Left lobe of liver (tissue), 2 donors: ENCODE measurements around the gene HRH1. TPM values are rescaled to one million over a fixed set of nuclear protein-coding genes. Genes with fewer than 3 reads are reported as not detected.
"Not testable (repeated sequence)": the region's sequence is repeated elsewhere in the genome, so short reads cannot be mapped to it uniquely, and the experiment has no call there.

Experiments used
- ATAC-seq: fragments of 200-7000 bp; cut with Tn5 transposase; one replicate; pipeline ENCODE4 v1.9.1; 2020; ENCODE audit warnings: mild to moderate bottlenecking, moderate library complexity
- DNase-seq: peaks from one replicate; pipeline ENCODE4 v3.0.0-alpha.2; 2020; ENCODE audit warnings: low spot score
- total RNA-seq: library from RNA; stranded (reverse); gene quantifications from one replicate; pipeline ENCODE4 v1.2.1, GENCODE V29; 2021
- donor health status: DM: no; HTN: no; CAD: no; lungs with moderate emphysema.
- donor health status: DM: no; HTN: yes; CAD: no.

The HRH1 gene
- total RNA-seq, 1 donor from 2014 or later, result 0.50 TPM

DNA sequence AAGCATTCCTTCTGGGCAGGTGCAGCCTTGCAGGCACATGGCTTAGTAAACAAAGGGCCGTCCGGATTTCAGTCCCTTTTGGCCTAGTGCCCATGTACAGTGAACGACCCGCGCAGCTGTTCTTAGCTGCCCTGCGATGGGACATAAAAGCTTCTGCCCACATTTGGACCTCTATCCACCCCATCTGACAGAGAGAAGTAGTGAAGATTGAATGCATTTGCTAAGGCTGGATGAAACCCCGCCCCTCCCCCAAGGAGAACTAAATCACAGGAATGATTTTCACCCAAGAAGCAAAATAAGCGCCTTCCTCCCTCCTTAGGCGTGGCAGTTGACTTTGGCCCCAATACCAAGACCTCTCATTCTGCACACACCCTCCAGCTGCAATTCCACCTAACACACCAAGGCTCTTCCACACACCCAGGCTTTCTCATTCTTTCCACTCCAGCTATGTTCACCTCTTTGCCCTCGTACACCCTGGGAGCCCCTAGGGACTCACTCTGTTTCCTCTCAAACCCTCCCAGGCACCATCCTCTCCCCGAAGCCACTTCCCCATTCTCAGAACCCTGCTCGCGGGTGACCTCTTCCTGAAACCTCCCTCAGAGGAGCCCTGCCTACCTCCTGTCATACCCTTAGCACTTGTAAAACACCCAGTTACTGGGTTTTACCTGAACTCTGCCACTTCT, 14.1 kb upstream of the HRH1 start:
- no peak for DNase-seq
- ATAC-seq, result peak; percentile 58

GRCh38 chr3:11140713-11141104, 13.6 kb upstream of the HRH1 start:
- no peak for DNase-seq
- no peak for ATAC-seq

DNA sequence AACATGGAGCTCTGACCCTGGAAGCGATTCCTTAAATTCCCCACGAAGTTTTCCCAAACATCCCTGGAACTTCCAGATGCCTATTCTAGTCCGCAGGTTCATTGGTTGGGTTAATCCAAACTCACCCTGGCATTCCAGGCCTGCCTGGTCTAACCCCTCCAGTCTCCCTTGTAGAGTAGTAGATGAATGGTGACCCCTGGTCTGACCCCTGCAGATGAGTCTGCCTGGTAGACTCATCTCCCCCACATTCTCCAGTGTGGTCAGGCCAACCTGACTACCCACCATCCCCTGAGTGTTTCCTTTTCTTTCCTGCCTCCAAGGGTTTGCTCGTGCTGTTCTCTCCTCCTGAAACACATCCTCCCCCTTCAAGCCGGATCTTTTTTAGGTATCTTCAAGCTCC, 10.8 kb upstream of the HRH1 start:
- no peak for ATAC-seq
- no peak for DNase-seq

DNA sequence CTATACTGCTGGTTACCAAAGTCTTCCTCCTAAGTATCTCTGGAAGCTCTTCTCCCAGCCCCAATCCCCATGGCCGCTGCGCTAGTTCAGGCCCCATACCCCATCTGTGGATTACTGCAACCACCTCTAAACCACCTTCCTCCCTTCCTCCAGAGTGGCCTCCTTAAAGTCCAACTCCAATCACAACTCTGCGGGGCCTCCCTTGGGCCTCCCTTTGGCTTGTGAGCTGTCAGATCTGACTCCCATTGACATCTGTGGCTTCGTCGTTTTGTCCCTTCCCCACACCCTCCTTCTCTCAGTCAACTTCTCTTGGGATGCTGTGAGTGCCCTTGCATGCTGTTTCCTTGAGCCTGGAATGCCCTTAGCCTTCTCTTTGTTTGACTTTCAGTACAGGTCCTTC, 9.3 kb upstream of the HRH1 start:
- DNase-seq, result no peak
- ATAC-seq, result no peak

DNA sequence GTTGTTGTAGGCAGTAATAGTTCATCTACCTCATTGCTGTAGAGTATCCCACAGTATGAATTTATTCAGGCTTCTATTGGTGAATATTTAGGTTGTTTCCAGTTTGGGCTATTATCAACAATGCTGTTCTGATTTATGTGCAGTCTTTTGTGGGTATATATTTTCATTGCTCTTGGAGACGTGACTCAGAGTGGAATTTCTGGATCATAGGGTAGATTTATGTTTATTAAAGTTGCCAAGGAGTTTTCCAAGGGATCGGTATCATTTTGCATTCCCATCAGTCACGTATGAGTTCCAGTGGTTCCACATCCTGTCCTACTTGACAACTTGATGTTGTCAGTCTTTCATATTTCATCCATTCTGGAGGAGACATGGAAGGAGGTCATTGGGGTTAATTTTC, 8.4 kb upstream of the HRH1 start:
- DNase-seq (no peak), ATAC-seq (no peak)

- no peak for DNase-seq
These were observed 7.3 kb upstream of the HRH1 start for GRCh38 chr3:11146773-11147660.

DNA sequence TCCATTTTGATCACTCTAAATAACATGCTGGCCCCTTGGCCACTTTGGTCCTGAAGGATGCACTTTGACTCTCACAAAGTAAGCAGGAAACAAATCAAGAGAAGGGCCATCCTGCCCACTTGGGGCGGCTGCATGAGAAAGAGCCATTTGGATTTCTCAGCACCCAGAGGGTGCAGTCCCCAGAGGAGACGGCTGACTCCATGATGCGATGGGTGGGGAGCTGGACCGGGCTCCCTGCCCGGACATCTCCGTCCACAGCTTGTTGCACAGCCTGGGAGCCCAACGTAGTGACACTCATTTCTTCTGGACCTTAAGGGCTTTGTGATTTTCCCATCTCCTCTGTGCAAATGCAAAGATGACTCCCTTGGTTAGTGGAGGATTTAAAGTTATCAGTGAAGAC, 4.0 kb upstream of the HRH1 start:
- ATAC-seq (no peak), DNase-seq (no peak)

More at GRCh38 chr3:11146773-11147660, 7.3 kb upstream of the HRH1 start:
- ATAC-seq, result no peak

GRCh38 chr3:11152301-11152700, 2.0 kb upstream of the HRH1 start:
- ATAC-seq (no peak), DNase-seq (no peak)

DNA sequence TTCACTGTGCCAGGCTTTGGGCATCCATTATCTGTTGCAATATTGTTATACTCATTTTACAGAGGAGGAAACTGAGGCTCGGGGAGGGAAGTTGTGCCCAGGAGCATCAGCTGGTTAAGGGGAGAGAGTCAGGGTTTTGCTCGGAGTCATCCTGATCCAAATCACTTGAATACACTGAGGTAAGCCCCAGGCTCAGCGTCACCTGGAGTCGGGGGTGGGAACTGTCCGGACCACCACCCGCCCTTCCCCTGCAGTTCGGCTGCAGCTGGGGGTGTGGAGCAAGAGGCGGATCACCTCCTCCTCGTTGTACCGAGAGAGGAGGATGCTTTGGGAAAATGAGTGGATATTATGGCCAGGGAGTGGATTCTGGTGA, 646 bp downstream of the HRH1 start:
- ATAC-seq (no peak), DNase-seq (no peak)

GRCh38 chr3:11155341-11156025, 1.2 kb downstream of the HRH1 start:
- no peak for DNase-seq
- peak; percentile 84 for ATAC-seq

DNA sequence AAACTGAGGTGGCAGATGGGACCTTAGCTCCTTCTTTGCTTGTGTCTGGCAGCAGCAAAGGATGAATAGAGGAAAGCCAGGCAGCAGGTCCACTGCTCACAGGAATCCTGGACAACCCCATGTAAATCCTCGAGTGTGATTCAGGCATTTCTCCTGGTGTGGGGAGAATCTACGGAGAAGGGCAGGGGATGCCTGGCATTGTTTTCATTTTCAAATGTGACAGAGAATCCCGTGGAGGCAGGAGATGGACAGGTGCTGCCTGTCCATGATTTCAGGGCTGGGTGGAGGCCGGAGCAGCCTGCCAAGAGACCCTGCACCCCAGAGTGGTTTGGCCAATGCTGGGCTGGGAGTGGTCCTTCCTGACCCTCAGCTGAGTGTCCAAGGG, 1.7 kb downstream of the HRH1 start:
- DNase-seq (no peak), ATAC-seq (no peak)

- ATAC-seq, result no peak
- DNase-seq, result no peak
These were observed 3.1 kb downstream of the HRH1 start for GRCh38 chr3:11157421-11157820.

- DNase-seq (no peak), ATAC-seq (no peak)
These were observed 5.2 kb downstream of the HRH1 start for GRCh38 chr3:11159421-11159904.

DNA sequence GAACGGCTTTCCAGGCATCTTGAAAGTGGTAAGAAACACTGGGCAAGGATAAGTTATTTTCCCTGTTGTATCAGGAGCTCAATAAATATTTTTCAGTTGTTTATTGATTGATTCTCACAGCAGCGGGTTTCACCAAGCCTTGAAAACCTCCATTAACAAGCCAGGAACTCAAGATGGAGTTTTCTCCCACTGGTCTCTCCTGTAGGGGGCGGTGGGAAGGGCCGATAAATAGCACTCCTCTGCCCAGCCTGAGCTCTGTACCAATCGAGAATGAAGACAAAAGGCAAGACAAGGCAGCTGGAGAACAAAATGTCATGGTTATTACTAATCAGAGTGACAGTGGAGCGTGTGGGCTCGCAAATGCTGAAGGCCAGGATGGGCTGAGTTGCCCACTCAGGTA, 7.4 kb downstream of the HRH1 start:
- DNase-seq, result no peak
- ATAC-seq, result no peak

- DNase-seq (no peak), ATAC-seq (no peak)
These were observed 8.4 kb downstream of the HRH1 start for GRCh38 chr3:11162401-11163345.

DNA sequence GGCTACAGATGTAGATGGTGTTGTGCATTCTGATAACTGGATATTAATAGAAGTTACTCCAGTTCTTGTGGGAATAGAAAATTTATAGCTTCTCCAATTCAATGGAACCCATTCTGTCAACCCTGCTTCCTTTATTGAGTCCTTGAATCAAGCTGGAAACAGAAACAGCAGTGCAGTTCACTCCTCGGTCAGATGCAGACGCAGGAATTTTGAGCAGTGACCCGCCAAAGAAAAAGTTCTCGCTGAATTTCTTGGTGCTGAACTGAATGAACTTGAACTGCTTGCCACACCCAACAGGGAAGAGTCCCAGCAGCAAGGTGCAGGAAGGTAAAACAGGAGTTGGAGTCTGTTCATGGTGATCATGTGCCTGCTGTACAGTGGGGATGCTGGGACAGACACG, 10.3 kb downstream of the HRH1 start:
- DNase-seq, result no peak
- ATAC-seq, result no peak

DNA sequence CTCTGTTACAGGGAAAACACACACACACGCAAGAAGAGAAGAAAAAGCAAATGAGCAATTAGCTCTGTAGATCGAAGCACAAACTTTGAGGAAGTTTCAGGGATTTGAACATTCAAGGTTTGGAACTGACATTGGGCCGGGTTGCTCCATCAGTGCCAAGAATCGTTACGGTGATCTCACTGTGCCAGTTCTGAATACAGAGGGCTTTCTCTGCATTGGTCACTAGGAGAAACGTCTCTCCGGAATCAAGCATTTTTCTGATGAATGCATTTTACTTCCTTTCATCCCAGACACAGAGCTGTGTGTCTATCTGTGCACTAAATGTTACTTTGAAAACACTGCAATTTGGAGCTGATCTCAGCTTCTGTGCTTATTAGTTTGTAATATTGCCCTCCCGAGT, 11.2 kb downstream of the HRH1 start:
- ATAC-seq, result no peak

DNA sequence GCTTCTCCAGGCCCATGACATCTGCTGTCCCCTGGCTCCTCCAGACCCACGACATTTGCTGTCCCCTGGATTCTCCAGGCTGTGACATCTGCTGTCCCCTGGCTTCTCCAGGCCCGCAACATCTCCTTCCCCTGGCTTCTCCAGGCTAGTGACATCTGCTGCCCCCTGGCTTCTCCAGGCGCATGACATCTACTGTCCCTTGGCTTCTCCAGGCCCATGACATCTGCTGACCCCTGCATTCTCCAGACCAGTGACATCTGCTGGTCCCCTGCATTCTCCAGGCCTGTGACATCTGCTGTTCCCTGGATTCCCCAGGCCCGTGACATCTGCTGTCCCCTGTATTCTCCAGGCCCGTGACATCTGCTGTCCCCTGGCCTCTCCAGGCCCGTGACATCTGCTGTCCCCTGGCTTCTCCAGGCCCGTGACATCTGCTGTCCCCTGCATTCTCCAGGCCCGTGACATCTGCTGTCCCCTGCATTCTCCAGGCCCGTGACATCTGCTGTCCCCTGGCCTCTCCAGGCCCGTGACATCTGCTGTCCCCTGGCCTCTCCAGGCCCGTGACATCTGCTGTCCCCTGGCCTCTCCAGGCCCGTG, 12.6 kb downstream of the HRH1 start:
- ATAC-seq, DNase-seq: not testable (repeated sequence)

More for the DNA sequence above, 11.2 kb downstream of the HRH1 start:
- no peak for DNase-seq

GRCh38 chr3:11167590-11167989, 13.3 kb downstream of the HRH1 start:
- ATAC-seq, result no peak
- no peak for DNase-seq

GRCh38 chr3:11168406-11168805, 14.1 kb downstream of the HRH1 start:
- ATAC-seq (no peak), DNase-seq (no peak)
